Activated CD4-positive, alpha-beta T cell treated with anti-CD3 and anti-CD28 coated beads, Interleukin-2, amount 50 U/mL, for 4 hours (primary cell): ENCODE results near the gene GABRG3.

Experiments
- DNase-seq, 2 experiments: peaks; one replicate each; pipeline ENCODE4 v3.0.0-alpha.2; 2020

GABRG3 gene

DNA sequence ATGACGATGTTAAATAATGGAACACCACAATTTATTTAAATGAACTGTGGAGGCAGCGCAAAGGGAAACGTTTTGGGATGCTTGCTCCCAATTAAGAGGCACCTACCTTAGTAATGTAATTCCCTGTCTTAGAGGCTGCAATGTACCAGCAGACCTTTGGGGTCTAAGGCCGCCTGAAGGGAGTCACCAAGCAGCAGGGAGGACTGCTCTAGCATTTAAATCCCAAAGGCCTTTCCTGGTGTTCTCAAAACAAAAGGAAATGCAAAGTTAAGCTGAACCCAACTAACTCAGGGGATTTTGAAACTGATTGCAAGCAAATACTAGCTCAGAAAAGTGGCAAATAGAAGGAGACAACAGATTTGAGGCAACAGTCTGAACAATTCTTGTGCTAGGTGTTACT is 510.8 kb downstream of the GABRG3 start:
- DNase-seq = no peak

- no peak for DNase-seq
Observed at GRCh38 chr15:27482287-27482686, 511.3 kb downstream of the GABRG3 start.

DNA sequence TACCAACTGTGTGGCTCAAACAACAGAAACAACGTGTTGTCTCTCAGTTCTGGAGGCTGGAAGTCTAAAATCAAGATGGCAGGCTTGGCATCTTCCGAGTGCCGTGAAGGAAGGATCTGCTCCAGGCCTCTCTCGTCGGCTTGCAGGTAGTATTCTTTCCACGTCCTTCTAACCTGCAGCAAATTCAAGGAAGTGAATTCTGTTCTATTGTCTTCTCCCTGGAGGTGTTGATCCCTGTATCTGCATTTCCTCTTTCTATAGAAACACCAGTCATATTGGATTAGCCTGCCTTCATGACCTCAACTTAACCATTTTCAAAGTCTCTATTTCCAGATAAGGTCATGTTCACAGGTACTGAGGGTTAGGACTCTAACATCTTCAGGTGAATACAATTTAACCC is 512.1 kb downstream of the GABRG3 start:
- no peak for DNase-seq

DNA sequence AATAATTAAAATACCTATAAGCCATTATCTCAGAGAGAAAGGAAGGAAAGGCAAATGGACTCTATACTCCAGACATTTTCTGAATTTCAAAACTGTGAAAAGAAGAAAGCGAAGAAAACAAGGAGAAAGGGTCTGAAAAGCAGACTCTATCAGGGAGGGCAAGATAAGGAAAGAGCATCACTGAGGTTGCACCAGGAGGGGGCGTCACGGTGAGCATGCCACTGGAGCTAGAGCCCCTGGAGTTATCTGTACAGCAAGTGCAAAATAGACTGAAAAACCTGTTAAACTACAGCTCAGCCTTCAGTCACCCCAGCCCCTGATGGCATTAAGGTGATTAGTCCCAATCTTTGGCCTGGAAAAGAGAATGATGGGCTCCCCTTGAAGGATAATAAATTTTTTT is 514.3 kb downstream of the GABRG3 start:
- DNase-seq = no peak

- no peak for DNase-seq
Observed at GRCh38 chr15:27486051-27486450, 515.1 kb downstream of the GABRG3 start.

DNA sequence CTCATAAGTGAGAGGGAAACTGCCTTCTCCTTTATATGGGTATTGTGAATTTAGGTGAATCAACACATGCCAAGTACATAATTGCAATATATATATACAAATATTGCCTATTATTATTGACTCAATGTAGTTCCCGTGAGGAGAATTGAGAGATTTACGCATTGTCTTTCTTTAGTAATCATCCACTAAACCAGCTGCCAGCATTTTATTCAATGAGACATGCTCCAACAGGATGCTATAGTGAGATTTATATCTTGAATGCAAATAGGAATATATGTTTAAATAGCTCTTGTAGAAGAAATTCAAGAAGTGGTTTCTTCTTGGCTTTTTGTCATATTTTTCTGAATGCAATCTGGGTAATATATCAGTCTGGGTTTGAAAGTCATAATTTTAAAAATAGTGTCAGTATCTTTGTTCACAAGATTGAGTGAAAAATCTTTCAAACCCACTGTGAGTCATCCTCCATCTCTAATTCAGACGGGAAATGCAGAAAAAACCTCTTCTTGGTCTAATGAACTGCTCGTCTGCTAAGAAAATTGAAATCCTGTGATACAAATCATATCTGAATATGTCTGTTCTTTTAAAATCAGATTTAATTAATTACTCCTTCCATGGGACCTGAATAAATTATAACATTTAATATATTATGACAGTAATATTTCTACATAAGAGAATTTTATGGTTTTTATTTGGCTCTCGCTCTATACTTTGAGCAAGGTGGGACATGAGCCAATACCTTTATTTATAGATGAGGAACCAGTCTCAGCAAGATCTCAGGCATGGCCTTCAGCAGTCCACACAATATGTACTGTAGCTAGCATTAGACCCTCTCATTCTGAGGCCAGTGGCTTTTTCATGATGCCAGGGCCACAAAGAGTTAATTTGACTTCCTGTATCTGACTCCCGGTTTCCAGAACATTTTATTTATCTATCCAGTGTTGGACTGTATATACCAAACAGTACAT is 516.0 kb downstream of the GABRG3 start:
- no peak for DNase-seq

GRCh38 chr15:27487846-27488245 is 516.9 kb downstream of the GABRG3 start:
- no peak for DNase-seq

- no peak for DNase-seq
Observed at GRCh38 chr15:27490867-27491595, 520.0 kb downstream of the GABRG3 start.

GRCh38 chr15:27491666-27492621 is 521.0 kb downstream of the GABRG3 start:
- DNase-seq = no peak

- no peak for DNase-seq
Observed at GRCh38 chr15:27495963-27496459, 525.0 kb downstream of the GABRG3 start.

- DNase-seq = no peak
Observed at GRCh38 chr15:27498700-27499099, 527.7 kb downstream of the GABRG3 start.

- no peak for DNase-seq
Observed at GRCh38 chr15:27499191-27499590, 528.2 kb downstream of the GABRG3 start.

DNA sequence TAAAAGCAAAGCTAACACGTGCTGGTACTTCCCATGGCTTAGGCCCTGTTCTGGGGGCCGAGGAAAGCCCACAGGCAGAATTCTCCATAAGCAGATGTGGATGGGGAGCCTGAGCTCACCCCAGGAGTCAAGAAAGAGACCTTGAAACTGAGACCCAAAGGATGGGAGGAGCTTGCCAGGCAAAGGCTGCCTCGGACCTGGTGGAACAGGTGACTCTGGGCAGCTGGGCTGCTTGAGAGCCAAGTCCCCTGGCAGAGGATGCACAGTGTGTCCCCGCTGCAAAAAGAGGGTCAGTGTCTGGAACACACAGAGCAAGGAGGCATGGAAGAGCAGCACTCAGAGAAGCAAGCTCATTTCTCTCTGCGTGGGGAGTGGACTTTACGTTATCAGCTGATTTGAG is 528.7 kb downstream of the GABRG3 start:
- DNase-seq = no peak

GRCh38 chr15:27500206-27500605 is 529.2 kb downstream of the GABRG3 start:
- DNase-seq = no peak

DNA sequence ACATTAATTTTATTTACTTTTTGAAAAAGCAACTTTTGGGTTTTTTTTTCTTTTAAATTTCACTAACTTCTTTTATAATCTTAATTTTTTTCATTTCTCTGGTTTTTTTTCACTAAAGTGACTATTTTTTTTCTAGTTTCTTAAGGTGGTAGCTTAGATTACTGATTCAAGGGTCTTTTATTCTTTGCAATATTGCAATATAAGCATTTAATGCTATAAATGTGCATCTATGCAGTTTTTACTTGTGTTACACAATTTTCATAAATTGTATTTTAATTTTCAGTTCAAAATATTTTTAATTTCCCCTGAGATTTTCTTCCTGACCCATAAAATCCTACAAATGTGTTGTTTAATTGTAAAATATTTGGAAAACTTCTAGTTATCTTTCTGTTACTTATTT is 535.8 kb downstream of the GABRG3 start:
- DNase-seq = no peak

DNA sequence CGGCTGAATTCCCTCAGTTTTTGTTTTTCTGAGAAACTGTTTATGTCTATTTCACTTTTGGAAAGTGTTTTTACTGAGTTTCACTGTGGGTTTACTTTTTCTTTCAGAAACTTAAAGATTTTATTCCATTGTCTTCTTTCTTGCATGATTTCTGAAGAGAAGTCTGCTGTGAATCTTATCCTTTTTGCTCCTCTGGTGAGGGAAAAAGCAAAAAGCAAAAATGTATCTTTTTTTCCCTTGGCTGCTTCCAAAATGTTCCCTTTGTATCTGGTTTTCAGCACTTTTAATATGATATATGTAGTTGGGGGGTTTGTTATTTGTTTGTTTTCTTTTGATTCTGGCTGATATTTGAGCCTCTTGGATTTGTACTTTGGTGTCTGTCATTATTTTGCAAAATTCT is 538.0 kb downstream of the GABRG3 start:
- DNase-seq = no peak

- DNase-seq = no peak
Observed at GRCh38 chr15:27512281-27513001, 541.5 kb downstream of the GABRG3 start.

GRCh38 chr15:27514526-27514925 is 543.5 kb downstream of the GABRG3 start:
- DNase-seq = no peak

- DNase-seq = no peak
Observed at GRCh38 chr15:27527490-27528067, 556.6 kb downstream of the GABRG3 start.

DNA sequence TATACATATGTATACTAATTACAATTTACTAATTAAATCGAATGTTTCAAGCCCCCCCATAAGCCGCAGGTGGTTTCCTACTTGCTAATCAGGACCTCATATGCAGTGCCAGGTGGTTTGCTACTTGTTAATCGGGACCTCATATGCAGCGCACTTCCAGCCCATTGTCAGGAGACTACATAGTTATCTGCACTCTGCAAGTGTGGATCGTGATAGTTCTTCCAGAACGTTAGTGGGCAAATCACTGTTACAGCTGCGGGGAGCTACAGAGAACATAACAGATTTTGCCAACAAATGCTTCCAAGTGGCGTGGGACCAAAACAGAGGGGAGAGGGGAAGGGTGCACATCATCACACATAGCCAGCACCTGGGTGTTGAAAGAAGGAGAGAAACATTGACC is 558.4 kb downstream of the GABRG3 start:
- DNase-seq = no peak

- DNase-seq = no peak
Observed at GRCh38 chr15:27530994-27531393, 560.0 kb downstream of the GABRG3 start.

- no peak for DNase-seq
Observed at GRCh38 chr15:27532358-27532757, 561.4 kb downstream of the GABRG3 start.
